ENCODE results near the gene SLC5A2. TPM values are rescaled to one million over a fixed set of nuclear protein-coding genes. Genes with fewer than 3 reads are reported as not detected.

SLC5A2 gene
- total RNA-seq, 4 donors from 2014 or later, result 0.83 to 2.4 TPM; not detected in 2

GRCh38 chr16:31484491-31485171 lies 1.7 kb downstream of the SLC5A2 start:
- no peak overlapping the region for H3K27ac ChIP-seq
- no peaks in the 10 kb centered on the region for H3K9me3 ChIP-seq
- no peak for DNase-seq
- intact Hi-C loops (cut with DNase I; ENCODE audit: low total_unique reads), result no loop called here
- no peaks in the 10 kb centered on the region for H3K36me3 ChIP-seq
- TF ChIP-seq POLR2A (IDR thresholded peaks at IDR 0.05) (no peak), CTCF (IDR thresholded peaks at IDR 0.05) (no peak)
- no peak overlapping the region for H3K4me3 ChIP-seq
- no peaks in the 10 kb centered on the region for H3K27me3 ChIP-seq
- H3K4me1 ChIP-seq, result peaks cover 0 to 20% of the 10 kb centered on the region in 2 donors

DNA sequence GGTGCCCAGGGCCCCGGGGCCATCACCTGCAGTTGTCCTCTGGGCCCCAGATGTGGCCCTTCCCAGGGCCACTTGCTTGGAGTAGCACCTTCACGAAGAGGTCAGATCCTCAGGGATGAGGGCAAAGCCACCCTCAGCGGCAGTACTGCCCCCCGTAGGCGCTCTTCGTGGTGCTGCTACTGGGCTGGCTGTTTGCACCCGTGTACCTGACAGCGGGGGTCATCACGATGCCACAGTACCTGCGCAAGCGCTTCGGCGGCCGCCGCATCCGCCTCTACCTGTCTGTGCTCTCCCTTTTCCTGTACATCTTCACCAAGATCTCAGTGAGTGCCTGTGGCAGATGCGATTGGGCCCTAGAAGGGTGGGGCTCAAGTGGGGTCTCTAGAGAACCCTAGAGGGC lies 2.6 kb downstream of the SLC5A2 start:
- Histone ChIP-seq H3K27me3 (no peaks in the 10 kb centered on the region), H3K4me3 (no peak overlapping the region), H3K9me3 (no peaks in the 10 kb centered on the region), H3K36me3 (no peaks in the 10 kb centered on the region), H3K27ac (no peak overlapping the region), H3K4me1 (peaks cover 0 to 20% of the 10 kb centered on the region in 2 donors)
- DNase-seq, result no peak
- intact Hi-C loops (cut with DNase I; ENCODE audit: low total_unique reads), result no loop called here
- TF ChIP-seq POLR2A (IDR thresholded peaks at IDR 0.05) (no peak), CTCF (IDR thresholded peaks at IDR 0.05) (no peak)

DNA sequence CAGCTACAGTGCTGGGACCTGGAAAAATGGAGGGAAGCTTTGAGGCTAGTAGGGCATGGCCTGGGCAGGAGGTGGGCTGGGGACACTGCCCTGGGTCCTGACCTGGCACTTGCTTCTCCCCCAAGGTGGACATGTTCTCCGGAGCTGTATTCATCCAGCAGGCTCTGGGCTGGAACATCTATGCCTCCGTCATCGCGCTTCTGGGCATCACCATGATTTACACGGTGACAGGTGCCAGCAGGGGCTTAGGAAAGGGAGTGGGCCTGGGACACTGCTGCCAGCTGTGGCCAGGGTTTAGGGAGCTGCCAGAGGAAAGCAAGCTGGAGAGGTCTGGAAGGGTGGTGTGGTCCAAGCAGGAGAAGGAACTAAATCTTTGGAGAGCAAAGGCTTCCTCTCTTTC lies 3.1 kb downstream of the SLC5A2 start:
- intact Hi-C loops (cut with DNase I; ENCODE audit: low total_unique reads), result no loop called here
- no peak for DNase-seq

DNA sequence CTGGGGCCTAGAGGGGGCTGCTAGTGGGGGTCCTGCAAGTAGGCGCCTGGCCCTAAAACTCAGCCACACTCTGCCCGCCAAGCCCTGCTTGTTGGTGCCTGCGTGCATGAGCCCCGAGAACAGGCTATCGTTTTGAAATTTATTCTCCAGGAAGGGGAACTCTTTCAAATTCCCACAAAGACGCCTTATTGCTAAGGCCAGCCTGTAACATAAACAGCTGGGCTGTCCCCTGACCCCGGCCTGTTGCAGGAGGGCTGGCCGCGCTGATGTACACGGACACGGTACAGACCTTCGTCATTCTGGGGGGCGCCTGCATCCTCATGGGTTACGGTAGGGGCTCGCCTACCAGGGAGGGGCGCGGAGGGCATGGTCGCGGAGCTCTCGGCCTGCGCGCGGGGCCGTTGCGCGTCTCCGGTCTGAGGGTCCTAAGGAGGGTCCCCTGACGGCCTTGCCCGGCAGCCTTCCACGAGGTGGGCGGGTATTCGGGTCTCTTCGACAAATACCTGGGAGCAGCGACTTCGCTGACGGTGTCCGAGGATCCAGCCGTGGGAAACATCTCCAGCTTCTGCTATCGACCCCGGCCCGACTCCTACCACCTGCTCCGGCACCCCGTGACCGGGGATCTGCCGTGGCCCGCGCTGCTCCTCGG lies 4.3 kb downstream of the SLC5A2 start:
- DNase-seq, result no peak
- H3K27ac ChIP-seq, result no peak overlapping the region

More for the DNA sequence above, 3.1 kb downstream of the SLC5A2 start:
- TF ChIP-seq CTCF (IDR thresholded peaks at IDR 0.05) (no peak), POLR2A (IDR thresholded peaks at IDR 0.05) (no peak)
- Histone ChIP-seq H3K36me3 (no peaks in the 10 kb centered on the region), H3K4me3 (no peak overlapping the region), H3K27ac (no peak overlapping the region), H3K27me3 (no peaks in the 10 kb centered on the region), H3K9me3 (no peaks in the 10 kb centered on the region), H3K4me1 (peaks cover 0 to 20% of the 10 kb centered on the region in 2 donors)

More for the DNA sequence above, 4.3 kb downstream of the SLC5A2 start:
- intact Hi-C loops (cut with DNase I; ENCODE audit: low total_unique reads), result no loop called here
- TF ChIP-seq POLR2A (IDR thresholded peaks at IDR 0.05) (no peak), CTCF (IDR thresholded peaks at IDR 0.05) (no peak)
- H3K36me3 ChIP-seq, result no peaks in the 10 kb centered on the region
- peak overlapping the region; percentile 35 to 51 for H3K4me3 ChIP-seq
- H3K27me3 ChIP-seq, result no peaks in the 10 kb centered on the region
- peaks cover 0 to 20% of the 10 kb centered on the region in 2 donors for H3K4me1 ChIP-seq
- no peaks in the 10 kb centered on the region for H3K9me3 ChIP-seq

Data from uterus (tissue), 4 donors.